ENCODE data around the gene GUK1.

Gene GUK1

DNA sequence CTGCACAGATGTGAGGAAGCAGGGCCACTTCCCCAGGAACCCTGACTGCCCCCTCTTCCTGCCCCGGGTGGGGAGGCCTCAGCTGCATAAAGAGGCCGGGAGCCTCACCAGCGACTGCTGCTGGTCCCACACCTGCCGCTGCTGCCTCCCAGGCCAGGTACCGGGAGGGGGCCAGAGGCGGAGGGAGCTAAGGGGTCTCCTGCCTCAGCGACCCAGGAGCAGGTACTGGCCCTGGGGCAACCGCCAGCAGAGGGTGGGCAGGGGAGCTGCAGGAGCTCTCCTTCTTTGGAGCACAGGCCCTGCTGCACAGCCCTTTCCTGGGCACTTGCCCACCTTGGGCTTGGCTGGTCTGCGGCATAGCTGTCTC lies 16.4 kb downstream of the GUK1 start:
- ChIA-PET CTCF (interaction anchor here (1.0 kb wide), 1 partner anchor 9 kb away, joined by 3 read pairs; the partner anchor contains the start of gene IBA57), POLR2A (no interaction called here)
- H3K4me3 ChIP-seq (ENCODE audit: low read depth, low read length), result no peak overlapping the region
- DNase-seq (ENCODE audit: low read depth, low spot score), result no peak
- TF ChIP-seq, protein P1, sequence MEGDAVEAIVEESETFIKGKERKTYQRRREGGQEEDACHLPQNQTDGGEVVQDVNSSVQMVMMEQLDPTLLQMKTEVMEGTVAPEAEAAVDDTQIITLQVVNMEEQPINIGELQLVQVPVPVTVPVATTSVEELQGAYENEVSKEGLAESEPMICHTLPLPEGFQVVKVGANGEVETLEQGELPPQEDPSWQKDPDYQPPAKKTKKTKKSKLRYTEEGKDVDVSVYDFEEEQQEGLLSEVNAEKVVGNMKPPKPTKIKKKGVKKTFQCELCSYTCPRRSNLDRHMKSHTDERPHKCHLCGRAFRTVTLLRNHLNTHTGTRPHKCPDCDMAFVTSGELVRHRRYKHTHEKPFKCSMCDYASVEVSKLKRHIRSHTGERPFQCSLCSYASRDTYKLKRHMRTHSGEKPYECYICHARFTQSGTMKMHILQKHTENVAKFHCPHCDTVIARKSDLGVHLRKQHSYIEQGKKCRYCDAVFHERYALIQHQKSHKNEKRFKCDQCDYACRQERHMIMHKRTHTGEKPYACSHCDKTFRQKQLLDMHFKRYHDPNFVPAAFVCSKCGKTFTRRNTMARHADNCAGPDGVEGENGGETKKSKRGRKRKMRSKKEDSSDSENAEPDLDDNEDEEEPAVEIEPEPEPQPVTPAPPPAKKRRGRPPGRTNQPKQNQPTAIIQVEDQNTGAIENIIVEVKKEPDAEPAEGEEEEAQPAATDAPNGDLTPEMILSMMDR (IDR thresholded peaks at IDR 0.05; ENCODE audit: insufficient read depth, low read length, missing control alignments), result no peak

DNA sequence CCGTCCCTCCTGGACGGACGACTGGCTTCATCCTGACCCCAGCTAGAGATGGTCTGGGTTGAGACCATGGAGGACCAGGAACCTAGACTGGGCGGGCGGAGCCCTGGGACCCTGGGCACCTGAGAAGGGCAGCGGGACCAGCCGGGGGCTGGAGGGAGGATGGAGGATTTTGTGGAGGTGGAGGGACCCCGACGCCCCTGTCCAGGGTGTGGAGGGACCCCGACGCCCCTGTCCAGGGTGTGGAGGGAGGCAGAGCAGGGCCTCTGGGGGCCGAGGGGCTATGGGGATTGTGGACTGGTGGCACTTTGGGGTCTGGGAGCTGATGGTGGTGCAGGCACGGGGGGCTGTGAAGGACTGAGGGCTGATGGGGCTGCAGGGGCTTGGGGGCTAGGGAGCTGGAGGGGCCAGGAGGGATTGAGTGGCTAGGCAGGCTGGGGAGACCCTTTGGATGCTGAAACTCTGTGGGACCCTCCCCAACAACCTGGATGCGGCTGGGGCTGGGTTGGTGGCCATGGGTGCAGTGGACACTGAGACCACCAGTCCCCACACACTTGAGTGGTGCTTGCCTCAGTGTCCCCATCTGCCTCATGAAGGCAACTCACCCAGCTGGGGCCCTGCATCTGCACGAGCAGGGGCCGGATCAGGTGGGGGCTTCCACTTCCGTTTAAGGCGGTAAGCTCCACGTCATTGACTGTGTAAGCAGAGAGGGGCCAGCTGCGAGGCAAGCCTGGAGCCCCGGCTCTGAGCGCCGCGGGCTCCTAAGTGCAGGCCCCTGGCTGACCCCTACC lies 17.1 kb downstream of the GUK1 start:
- POLR2A ChIA-PET, result no interaction called here
- H3K4me3 ChIP-seq (ENCODE audit: low read depth, low read length), result no peak overlapping the region
- CTCF ChIA-PET, result interaction anchor here (1.0 kb wide), 1 partner anchor 8 kb away, joined by 3 read pairs; the partner anchor contains the start of gene IBA57
- TF ChIP-seq, protein P1 (IDR thresholded peaks at IDR 0.05; ENCODE audit: insufficient read depth, low read length, missing control alignments), result no peak
- DNase-seq (ENCODE audit: low read depth, low spot score), result no peak

DNA sequence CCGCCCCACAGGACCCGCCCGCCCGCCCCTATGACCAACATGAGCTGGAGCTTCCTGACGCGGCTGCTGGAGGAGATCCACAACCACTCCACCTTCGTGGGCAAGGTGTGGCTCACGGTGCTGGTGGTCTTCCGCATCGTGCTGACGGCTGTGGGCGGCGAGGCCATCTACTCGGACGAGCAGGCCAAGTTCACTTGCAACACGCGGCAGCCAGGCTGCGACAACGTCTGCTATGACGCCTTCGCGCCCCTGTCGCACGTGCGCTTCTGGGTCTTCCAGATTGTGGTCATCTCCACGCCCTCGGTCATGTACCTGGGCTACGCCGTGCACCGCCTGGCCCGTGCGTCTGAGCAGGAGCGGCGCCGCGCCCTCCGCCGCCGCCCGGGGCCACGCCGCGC lies 17.6 kb downstream of the GUK1 start:
- TF ChIP-seq, protein P1 (IDR thresholded peaks at IDR 0.05; ENCODE audit: insufficient read depth, low read length, missing control alignments), result no peak
- ChIA-PET CTCF (no interaction called here), POLR2A (no interaction called here)
- DNase-seq (ENCODE audit: low read depth, low spot score), result no peak
- no peak overlapping the region for H3K4me3 ChIP-seq (ENCODE audit: low read depth, low read length)

DNA sequence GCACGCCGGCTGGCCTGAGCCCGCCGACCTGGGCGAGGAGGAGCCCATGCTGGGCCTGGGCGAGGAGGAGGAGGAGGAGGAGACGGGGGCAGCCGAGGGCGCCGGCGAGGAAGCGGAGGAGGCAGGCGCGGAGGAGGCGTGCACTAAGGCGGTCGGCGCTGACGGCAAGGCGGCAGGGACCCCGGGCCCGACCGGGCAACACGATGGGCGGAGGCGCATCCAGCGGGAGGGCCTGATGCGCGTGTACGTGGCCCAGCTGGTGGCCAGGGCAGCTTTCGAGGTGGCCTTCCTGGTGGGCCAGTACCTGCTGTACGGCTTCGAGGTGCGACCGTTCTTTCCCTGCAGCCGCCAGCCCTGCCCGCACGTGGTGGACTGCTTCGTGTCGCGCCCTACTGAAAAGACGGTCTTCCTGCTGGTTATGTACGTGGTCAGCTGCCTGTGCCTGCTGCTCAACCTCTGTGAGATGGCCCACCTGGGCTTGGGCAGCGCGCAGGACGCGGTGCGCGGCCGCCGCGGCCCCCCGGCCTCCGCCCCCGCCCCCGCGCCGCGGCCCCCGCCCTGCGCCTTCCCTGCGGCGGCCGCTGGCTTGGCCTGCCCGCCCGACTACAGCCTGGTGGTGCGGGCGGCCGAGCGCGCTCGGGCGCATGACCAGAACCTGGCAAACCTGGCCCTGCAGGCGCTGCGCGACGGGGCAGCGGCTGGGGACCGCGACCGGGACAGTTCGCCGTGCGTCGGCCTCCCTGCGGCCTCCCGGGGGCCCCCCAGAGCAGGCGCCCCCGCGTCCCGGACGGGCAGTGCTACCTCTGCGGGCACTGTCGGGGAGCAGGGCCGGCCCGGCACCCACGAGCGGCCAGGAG lies 18.3 kb downstream of the GUK1 start:
- ChIA-PET POLR2A (interaction anchor here (1.0 kb wide), 1 partner anchor 10 kb away, joined by 3 read pairs; no protein-coding TSS in a partner anchor), CTCF (no interaction called here)
- no peak for DNase-seq (ENCODE audit: low read depth, low spot score)
- H3K4me3 ChIP-seq (ENCODE audit: low read depth, low read length), result no peak overlapping the region
- TF ChIP-seq, protein P1 (IDR thresholded peaks at IDR 0.05; ENCODE audit: insufficient read depth, low read length, missing control alignments), result no peak

DNA sequence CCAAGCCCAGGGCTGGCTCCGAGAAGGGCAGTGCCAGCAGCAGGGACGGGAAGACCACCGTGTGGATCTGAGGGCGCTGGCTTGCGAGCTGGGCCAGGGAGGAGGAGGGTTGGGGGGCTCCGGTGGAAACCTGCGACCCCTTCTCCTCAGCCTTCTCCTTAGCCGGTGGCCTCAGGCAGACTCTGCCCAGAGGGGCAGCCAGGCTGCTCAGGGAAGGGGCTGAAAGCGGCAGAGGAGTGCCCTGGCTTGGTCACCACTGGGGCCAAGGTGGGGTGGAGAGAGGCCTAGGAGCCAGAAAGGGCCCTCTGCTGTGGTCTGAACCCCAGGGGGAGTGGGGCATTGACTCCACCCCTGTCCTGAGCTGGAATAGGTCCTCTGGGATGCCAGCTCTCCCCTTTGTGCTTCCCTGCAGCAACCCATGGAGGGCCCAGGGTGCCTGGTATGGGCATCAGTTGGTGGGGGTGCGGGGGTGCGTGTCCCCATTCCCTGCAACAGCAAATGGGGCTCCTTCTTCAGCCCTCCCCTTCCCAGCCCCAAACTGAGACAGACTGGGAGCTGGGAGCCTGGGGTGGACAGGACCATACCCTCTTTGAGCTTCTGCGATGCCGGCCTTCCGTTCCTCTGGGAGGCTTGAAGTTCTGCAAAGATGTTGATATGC lies 19.1 kb downstream of the GUK1 start:
- ChIA-PET CTCF (no interaction called here), POLR2A (interaction anchor here (1.0 kb wide), 1 partner anchor 11 kb away, joined by 3 read pairs; no protein-coding TSS in a partner anchor)
- no peak overlapping the region for H3K4me3 ChIP-seq (ENCODE audit: low read depth, low read length)
- TF ChIP-seq, protein P1 (IDR thresholded peaks at IDR 0.05; ENCODE audit: insufficient read depth, low read length, missing control alignments), result no peak
- DNase-seq (ENCODE audit: low read depth, low spot score), result no peak

All from AG04449 (cell line).